Measurements from ENCODE around the gene ABCC8. TPM values are rescaled to one million over a fixed set of nuclear protein-coding genes. Genes with fewer than 3 reads are reported as not detected.

Gene ABCC8
- total RNA-seq, 1 experiment from 2014 or later = 7.3 TPM

DNA sequence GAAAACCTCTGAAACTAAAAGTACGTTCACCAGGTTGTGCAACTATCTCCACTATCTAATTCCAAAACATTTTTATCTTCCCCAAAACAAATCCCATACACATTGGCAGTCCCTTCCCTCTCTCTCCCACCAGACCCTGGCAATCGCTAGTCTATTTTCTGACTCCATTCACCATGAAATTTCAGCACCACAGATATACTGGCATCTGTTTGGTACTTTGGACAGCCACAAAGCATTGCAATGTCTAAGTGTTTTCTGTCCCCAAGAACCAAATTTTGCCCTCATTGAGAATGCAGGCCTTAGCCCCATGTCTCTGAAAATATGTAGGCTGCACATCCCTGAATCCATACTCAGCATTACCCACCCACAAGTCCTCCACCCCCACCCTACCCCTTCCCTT, 60.2 kb downstream of the ABCC8 start:
- H3K27me3 Mint-ChIP-seq (ENCODE audit: low read depth) = no peaks in the 10 kb centered on the region; the same call in 1 of the 2 replicates
- CTCF ChIA-PET = no interaction called here
- ATAC-seq (no peak), DNase-seq (ENCODE audit: low spot score) (no peak)
- H3K9me3 Mint-ChIP-seq = no peaks in the 10 kb centered on the region
- H3K36me3 Mint-ChIP-seq = no peaks in the 10 kb centered on the region
- POLR2A ChIA-PET = no interaction called here
- H3K4me1 Mint-ChIP-seq = peaks cover 19% of the 10 kb centered on the region
- no peak overlapping the region for H3K27ac Mint-ChIP-seq
- TF ChIP-seq ZNF671 (CRISPR knock-in tag; IDR thresholded peaks at IDR 0.05) (no peak), ZNF317 (CRISPR knock-in tag; IDR thresholded peaks at IDR 0.05; ENCODE audit: borderline replicate concordance, low read depth) (no peak), ELF4 (CRISPR knock-in tag; IDR thresholded peaks at IDR 0.05; ENCODE audit: low read depth) (no peak), SOX15 (CRISPR knock-in tag; IDR thresholded peaks at IDR 0.05) (no peak), ZBTB21 (CRISPR knock-in tag; IDR thresholded peaks at IDR 0.05; ENCODE audit: borderline replicate concordance) (no peak), ZNF263 (CRISPR knock-in tag; IDR thresholded peaks at IDR 0.05; ENCODE audit: low read depth) (no peak), GTF2I (CRISPR knock-in tag; conservative IDR thresholded peaks at IDR 0.05) (no peak), HMGA2 (CRISPR knock-in tag; IDR thresholded peaks at IDR 0.05) (no peak), OVOL2 (CRISPR knock-in tag; IDR thresholded peaks at IDR 0.05; ENCODE audit: borderline replicate concordance) (no peak), TEAD4 (CRISPR knock-in tag; IDR thresholded peaks at IDR 0.05) (no peak), ZNF121 (CRISPR knock-in tag; IDR thresholded peaks at IDR 0.05) (no peak), KAT7 (CRISPR knock-in tag; IDR thresholded peaks at IDR 0.05; ENCODE audit: borderline replicate concordance) (no peak), ZNF396 (CRISPR knock-in tag; IDR thresholded peaks at IDR 0.05; ENCODE audit: borderline replicate concordance) (no peak), ATF1 (CRISPR knock-in tag; IDR thresholded peaks at IDR 0.05) (no peak)
- TF ChIP-seq, protein P1, sequence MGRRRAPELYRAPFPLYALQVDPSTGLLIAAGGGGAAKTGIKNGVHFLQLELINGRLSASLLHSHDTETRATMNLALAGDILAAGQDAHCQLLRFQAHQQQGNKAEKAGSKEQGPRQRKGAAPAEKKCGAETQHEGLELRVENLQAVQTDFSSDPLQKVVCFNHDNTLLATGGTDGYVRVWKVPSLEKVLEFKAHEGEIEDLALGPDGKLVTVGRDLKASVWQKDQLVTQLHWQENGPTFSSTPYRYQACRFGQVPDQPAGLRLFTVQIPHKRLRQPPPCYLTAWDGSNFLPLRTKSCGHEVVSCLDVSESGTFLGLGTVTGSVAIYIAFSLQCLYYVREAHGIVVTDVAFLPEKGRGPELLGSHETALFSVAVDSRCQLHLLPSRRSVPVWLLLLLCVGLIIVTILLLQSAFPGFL (CRISPR knock-in tag; IDR thresholded peaks at IDR 0.05; ENCODE audit: borderline replicate concordance) = no peak
- TF ChIP-seq, protein P2, sequence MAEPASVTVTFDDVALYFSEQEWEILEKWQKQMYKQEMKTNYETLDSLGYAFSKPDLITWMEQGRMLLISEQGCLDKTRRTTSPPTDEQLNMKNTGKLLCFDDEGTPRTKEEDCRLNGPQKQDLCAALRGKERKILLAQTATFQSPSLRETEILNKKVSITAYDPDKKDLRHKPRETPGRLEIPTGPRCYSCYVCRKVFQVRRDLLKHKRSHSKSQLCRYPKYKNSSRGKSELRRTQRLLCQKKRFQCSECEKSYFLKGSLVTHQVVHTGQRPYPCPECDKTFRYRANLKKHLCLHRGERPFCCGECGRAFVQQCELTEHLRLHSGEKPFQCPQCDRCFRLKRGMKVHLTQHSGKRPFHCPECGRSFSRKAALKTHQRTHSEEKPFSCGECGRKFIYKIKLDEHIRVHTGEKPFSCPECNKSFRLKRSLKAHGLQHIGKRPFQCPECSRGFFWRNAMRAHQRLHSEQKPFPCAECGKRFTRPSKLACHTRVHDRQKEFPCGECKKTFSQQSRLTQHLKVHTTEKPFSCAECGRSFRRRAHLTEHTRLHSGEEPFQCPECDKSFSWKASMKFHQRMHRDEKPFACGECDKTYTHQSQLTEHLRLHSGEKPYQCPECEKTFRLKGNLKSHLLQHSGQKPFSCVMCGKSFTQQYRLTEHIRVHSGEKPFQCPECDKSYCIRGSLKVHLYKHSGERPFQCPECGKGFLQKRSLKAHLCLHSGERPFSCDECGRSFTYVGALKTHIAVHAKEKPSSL (CRISPR knock-in tag; conservative IDR thresholded peaks at IDR 0.05) = no peak
- TF ChIP-seq, protein P3, sequence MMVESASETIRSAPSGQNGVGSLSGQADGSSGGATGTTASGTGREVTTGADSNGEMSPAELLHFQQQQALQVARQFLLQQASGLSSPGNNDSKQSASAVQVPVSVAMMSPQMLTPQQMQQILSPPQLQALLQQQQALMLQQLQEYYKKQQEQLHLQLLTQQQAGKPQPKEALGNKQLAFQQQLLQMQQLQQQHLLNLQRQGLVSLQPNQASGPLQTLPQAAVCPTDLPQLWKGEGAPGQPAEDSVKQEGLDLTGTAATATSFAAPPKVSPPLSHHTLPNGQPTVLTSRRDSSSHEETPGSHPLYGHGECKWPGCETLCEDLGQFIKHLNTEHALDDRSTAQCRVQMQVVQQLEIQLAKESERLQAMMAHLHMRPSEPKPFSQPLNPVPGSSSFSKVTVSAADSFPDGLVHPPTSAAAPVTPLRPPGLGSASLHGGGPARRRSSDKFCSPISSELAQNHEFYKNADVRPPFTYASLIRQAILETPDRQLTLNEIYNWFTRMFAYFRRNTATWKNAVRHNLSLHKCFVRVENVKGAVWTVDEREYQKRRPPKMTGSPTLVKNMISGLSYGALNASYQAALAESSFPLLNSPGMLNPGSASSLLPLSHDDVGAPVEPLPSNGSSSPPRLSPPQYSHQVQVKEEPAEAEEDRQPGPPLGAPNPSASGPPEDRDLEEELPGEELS (CRISPR knock-in tag; IDR thresholded peaks at IDR 0.05) = no peak
- TF ChIP-seq, protein P4, sequence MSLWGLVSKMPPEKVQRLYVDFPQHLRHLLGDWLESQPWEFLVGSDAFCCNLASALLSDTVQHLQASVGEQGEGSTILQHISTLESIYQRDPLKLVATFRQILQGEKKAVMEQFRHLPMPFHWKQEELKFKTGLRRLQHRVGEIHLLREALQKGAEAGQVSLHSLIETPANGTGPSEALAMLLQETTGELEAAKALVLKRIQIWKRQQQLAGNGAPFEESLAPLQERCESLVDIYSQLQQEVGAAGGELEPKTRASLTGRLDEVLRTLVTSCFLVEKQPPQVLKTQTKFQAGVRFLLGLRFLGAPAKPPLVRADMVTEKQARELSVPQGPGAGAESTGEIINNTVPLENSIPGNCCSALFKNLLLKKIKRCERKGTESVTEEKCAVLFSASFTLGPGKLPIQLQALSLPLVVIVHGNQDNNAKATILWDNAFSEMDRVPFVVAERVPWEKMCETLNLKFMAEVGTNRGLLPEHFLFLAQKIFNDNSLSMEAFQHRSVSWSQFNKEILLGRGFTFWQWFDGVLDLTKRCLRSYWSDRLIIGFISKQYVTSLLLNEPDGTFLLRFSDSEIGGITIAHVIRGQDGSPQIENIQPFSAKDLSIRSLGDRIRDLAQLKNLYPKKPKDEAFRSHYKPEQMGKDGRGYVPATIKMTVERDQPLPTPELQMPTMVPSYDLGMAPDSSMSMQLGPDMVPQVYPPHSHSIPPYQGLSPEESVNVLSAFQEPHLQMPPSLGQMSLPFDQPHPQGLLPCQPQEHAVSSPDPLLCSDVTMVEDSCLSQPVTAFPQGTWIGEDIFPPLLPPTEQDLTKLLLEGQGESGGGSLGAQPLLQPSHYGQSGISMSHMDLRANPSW (CRISPR knock-in tag; conservative IDR thresholded peaks at IDR 0.05; ENCODE audit: low read depth) = no peak
- TF ChIP-seq, protein P5, sequence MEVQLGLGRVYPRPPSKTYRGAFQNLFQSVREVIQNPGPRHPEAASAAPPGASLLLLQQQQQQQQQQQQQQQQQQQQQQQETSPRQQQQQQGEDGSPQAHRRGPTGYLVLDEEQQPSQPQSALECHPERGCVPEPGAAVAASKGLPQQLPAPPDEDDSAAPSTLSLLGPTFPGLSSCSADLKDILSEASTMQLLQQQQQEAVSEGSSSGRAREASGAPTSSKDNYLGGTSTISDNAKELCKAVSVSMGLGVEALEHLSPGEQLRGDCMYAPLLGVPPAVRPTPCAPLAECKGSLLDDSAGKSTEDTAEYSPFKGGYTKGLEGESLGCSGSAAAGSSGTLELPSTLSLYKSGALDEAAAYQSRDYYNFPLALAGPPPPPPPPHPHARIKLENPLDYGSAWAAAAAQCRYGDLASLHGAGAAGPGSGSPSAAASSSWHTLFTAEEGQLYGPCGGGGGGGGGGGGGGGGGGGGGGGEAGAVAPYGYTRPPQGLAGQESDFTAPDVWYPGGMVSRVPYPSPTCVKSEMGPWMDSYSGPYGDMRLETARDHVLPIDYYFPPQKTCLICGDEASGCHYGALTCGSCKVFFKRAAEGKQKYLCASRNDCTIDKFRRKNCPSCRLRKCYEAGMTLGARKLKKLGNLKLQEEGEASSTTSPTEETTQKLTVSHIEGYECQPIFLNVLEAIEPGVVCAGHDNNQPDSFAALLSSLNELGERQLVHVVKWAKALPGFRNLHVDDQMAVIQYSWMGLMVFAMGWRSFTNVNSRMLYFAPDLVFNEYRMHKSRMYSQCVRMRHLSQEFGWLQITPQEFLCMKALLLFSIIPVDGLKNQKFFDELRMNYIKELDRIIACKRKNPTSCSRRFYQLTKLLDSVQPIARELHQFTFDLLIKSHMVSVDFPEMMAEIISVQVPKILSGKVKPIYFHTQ (CRISPR knock-in tag; IDR thresholded peaks at IDR 0.05) = no peak
- TF ChIP-seq, protein P6, sequence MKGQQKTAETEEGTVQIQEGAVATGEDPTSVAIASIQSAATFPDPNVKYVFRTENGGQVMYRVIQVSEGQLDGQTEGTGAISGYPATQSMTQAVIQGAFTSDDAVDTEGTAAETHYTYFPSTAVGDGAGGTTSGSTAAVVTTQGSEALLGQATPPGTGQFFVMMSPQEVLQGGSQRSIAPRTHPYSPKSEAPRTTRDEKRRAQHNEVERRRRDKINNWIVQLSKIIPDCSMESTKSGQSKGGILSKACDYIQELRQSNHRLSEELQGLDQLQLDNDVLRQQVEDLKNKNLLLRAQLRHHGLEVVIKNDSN (CRISPR knock-in tag; IDR thresholded peaks at IDR 0.05) = no peak
- no peak overlapping the region for H3K4me3 Mint-ChIP-seq

All from WTC11 (cell line).